Testis (tissue), 2 donors: Measurements from ENCODE around the gene GPR75.

Experiments
- POLR2A ChIP-seq: fragments of 450-650 bp; IDR thresholded peaks from one replicate; pipeline ENCODE4 v1.6.1; 2017; ENCODE audit warnings: antibody characterized with exemption, mild to moderate bottlenecking, moderate library complexity
- TF ChIP-seq, protein P1 (sequence below), 3 experiments: fragments of 450-650 bp in 2 of 3; fragments of 200-600 bp in 1 of 3; sonication (generic) in 1 of 3; IDR thresholded peaks; one replicate each; pipeline ENCODE4 v1.5.1; 2016 to 2019; ENCODE audit warnings: antibody characterized with exemption in 3 of 3, mild to moderate bottlenecking in 2 of 3, moderate library complexity in 1 of 3

- TF ChIP-seq, protein P1, sequence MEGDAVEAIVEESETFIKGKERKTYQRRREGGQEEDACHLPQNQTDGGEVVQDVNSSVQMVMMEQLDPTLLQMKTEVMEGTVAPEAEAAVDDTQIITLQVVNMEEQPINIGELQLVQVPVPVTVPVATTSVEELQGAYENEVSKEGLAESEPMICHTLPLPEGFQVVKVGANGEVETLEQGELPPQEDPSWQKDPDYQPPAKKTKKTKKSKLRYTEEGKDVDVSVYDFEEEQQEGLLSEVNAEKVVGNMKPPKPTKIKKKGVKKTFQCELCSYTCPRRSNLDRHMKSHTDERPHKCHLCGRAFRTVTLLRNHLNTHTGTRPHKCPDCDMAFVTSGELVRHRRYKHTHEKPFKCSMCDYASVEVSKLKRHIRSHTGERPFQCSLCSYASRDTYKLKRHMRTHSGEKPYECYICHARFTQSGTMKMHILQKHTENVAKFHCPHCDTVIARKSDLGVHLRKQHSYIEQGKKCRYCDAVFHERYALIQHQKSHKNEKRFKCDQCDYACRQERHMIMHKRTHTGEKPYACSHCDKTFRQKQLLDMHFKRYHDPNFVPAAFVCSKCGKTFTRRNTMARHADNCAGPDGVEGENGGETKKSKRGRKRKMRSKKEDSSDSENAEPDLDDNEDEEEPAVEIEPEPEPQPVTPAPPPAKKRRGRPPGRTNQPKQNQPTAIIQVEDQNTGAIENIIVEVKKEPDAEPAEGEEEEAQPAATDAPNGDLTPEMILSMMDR (IDR thresholded peaks at IDR 0.05), result no peak
- TF ChIP-seq POLR2A, result no peak
Measured at GRCh38 chr2:53811601-53812000, 48.2 kb downstream of the GPR75 start.
